WTC11 (cell line): ENCODE results near the gene MS4A4A. TPM values are rescaled to one million over a fixed set of nuclear protein-coding genes. Genes with fewer than 3 reads are reported as not detected.

Experiments
- ATAC-seq: fragments of 200-7000 bp; cut with Tn5 transposase; 2 replicates; pipeline ENCODE4 v1.10.0; 2021; ENCODE audit warnings: mild to moderate bottlenecking, moderate library complexity
- CTCF ChIA-PET: fragments of 300-600 bp; sonication (Branson Sonifier 250); formaldehyde crosslinking; loops from one replicate; lab custom pipeline; 2021; ENCODE audit warnings: antibody characterized with exemption; lab: Charles Lee
- POLR2A ChIA-PET: fragments of 350-600 bp; sonication (Branson Sonifier 250); formaldehyde crosslinking; loops from one replicate; lab custom pipeline; 2021; ENCODE audit warnings: antibody characterized with exemption; lab: Charles Lee
- DNase-seq: peaks from one replicate; pipeline ENCODE4 v3.0.0; 2021; ENCODE audit warnings: low spot score
- H3K27ac Mint-ChIP-seq: 2 replicates; pipeline ENCODE4 v1.8.0; 2021; ENCODE audit warnings: mixed read lengths
- H3K27me3 Mint-ChIP-seq: 2 replicates; pipeline ENCODE4 v1.8.0; 2021; ENCODE audit warnings: low read depth, mild to moderate bottlenecking, moderate library complexity, mixed read lengths
- H3K36me3 Mint-ChIP-seq: 2 replicates; pipeline ENCODE4 v1.8.0; 2021; ENCODE audit warnings: mixed read lengths
- H3K4me1 Mint-ChIP-seq: 2 replicates; pipeline ENCODE4 v1.8.0; 2022; ENCODE audit warnings: mixed read lengths
- H3K4me3 Mint-ChIP-seq: 2 replicates; pipeline ENCODE4 v1.8.0; 2021; ENCODE audit warnings: mild to moderate bottlenecking, moderate library complexity, mixed read lengths
- H3K9me3 Mint-ChIP-seq: 2 replicates; pipeline ENCODE4 v1.8.0; 2021; ENCODE audit warnings: mixed read lengths
- CBFB ChIP-seq: sonication (generic); formaldehyde crosslinking; IDR thresholded peaks from 2 replicates; pipeline ENCODE4 v1.8.1; 2022; ENCODE audit warnings: mild to moderate bottlenecking, low read depth, missing genetic modification reagents
- CREM ChIP-seq: sonication (generic); formaldehyde crosslinking; IDR thresholded peaks from 2 replicates; pipeline ENCODE4 v1.8.1; 2022; ENCODE audit warnings: mild to moderate bottlenecking, missing genetic modification reagents, moderate library complexity
- EMX1 ChIP-seq: fragments of 250-450 bp; sonication (Bioruptor Pico); IDR thresholded peaks from 2 replicates; pipeline ENCODE4 v1.8.0; 2021; ENCODE audit warnings: mild to moderate bottlenecking
- NFATC4 ChIP-seq: fragments of 250-450 bp; sonication (Bioruptor Pico); IDR thresholded peaks from 2 replicates; pipeline ENCODE4 v1.9.0; 2021; ENCODE audit warnings: mild to moderate bottlenecking
- NFE2L1 ChIP-seq: sonication (generic); formaldehyde crosslinking; IDR thresholded peaks from 2 replicates; pipeline ENCODE4 v1.8.1; 2023; ENCODE audit warnings: missing genetic modification reagents
- OVOL2 ChIP-seq: fragments of 250-450 bp; sonication (Bioruptor Pico); IDR thresholded peaks from 2 replicates; pipeline ENCODE4 v1.9.0; 2021; ENCODE audit warnings: mild to moderate bottlenecking, borderline replicate concordance
- SMAD4 ChIP-seq: sonication (generic); formaldehyde crosslinking; IDR thresholded peaks from 2 replicates; pipeline ENCODE4 v1.8.0; 2022; ENCODE audit warnings: mild to moderate bottlenecking, missing genetic modification reagents
- ZBTB21 ChIP-seq: sonication (generic); formaldehyde crosslinking; IDR thresholded peaks from 2 replicates; pipeline ENCODE4 v1.8.1; 2023; ENCODE audit warnings: mild to moderate bottlenecking, missing genetic modification reagents, borderline replicate concordance
- ZNF121 ChIP-seq: sonication (generic); formaldehyde crosslinking; IDR thresholded peaks from 2 replicates; pipeline ENCODE4 v1.8.0; 2023; ENCODE audit warnings: missing genetic modification reagents
- ZNF138 ChIP-seq: sonication (generic); formaldehyde crosslinking; conservative IDR thresholded peaks from 2 replicates; pipeline ENCODE4 v1.8.1; 2022; ENCODE audit warnings: mild to moderate bottlenecking, moderate library complexity, missing genetic modification reagents
- ZNF263 ChIP-seq: sonication (generic); formaldehyde crosslinking; IDR thresholded peaks from 2 replicates; pipeline ENCODE4 v1.8.1; 2022; ENCODE audit warnings: low read depth, mild to moderate bottlenecking, moderate library complexity, missing genetic modification reagents
- total RNA-seq: library from RNA; stranded (reverse); gene quantifications from 3 replicates; pipeline ENCODE4 v1.2.3, GENCODE V29; 2021
- TF ChIP-seq, protein P1 (sequence below): sonication (generic); formaldehyde crosslinking; IDR thresholded peaks from 2 replicates; pipeline ENCODE4 v1.8.0; 2023; ENCODE audit warnings: missing genetic modification reagents, mild to moderate bottlenecking, borderline replicate concordance
- TF ChIP-seq, protein P2 (sequence below): fragments of 250-450 bp; sonication (Bioruptor Pico); IDR thresholded peaks from 2 replicates; pipeline ENCODE4 v1.9.0; 2021; ENCODE audit warnings: mild to moderate bottlenecking
- TF ChIP-seq, protein P3 (sequence below): fragments of 200-600 bp; IDR thresholded peaks from 2 replicates; pipeline ENCODE4 v1.8.0; 2022; ENCODE audit warnings: antibody characterized with exemption
- TF ChIP-seq, protein P4 (sequence below): sonication (generic); formaldehyde crosslinking; IDR thresholded peaks from 2 replicates; pipeline ENCODE4 v1.8.1; 2022; ENCODE audit warnings: low read depth, missing genetic modification reagents, borderline replicate concordance
- TF ChIP-seq, protein P5 (sequence below): sonication (generic); formaldehyde crosslinking; IDR thresholded peaks from 2 replicates; pipeline ENCODE4 v1.8.1; 2023; ENCODE audit warnings: mild to moderate bottlenecking, missing genetic modification reagents
- TF ChIP-seq, protein P6 (sequence below): sonication (generic); formaldehyde crosslinking; IDR thresholded peaks from 2 replicates; pipeline ENCODE4 v1.8.1; 2022; ENCODE audit warnings: missing genetic modification reagents, borderline replicate concordance

MS4A4A gene
- total RNA-seq, 1 experiment from 2014 or later, result not detected

DNA sequence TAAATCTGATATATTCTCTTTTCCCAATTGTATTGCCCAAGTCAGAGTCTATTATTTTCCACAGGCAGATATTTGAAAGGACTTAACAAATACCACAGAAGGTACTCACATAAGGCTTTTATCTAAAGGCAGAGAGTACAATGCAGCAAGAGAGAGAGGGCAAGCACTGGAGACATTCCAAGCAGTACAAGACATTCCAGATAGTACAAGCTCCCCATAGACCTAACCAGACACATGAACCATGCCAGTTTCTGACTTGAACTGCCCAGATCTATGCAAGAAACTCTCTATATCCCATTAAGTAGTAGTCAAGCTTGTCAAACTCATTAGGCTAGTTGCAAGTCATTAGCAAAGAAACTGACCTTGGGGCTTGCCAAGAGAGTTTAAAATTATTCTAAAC, 35.4 kb downstream of the MS4A4A start (continued):
- TF ChIP-seq, protein P1, sequence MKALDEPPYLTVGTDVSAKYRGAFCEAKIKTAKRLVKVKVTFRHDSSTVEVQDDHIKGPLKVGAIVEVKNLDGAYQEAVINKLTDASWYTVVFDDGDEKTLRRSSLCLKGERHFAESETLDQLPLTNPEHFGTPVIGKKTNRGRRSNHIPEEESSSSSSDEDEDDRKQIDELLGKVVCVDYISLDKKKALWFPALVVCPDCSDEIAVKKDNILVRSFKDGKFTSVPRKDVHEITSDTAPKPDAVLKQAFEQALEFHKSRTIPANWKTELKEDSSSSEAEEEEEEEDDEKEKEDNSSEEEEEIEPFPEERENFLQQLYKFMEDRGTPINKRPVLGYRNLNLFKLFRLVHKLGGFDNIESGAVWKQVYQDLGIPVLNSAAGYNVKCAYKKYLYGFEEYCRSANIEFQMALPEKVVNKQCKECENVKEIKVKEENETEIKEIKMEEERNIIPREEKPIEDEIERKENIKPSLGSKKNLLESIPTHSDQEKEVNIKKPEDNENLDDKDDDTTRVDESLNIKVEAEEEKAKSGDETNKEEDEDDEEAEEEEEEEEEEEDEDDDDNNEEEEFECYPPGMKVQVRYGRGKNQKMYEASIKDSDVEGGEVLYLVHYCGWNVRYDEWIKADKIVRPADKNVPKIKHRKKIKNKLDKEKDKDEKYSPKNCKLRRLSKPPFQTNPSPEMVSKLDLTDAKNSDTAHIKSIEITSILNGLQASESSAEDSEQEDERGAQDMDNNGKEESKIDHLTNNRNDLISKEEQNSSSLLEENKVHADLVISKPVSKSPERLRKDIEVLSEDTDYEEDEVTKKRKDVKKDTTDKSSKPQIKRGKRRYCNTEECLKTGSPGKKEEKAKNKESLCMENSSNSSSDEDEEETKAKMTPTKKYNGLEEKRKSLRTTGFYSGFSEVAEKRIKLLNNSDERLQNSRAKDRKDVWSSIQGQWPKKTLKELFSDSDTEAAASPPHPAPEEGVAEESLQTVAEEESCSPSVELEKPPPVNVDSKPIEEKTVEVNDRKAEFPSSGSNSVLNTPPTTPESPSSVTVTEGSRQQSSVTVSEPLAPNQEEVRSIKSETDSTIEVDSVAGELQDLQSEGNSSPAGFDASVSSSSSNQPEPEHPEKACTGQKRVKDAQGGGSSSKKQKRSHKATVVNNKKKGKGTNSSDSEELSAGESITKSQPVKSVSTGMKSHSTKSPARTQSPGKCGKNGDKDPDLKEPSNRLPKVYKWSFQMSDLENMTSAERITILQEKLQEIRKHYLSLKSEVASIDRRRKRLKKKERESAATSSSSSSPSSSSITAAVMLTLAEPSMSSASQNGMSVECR (CRISPR knock-in tag), result no peak
- TF ChIP-seq, protein P2, sequence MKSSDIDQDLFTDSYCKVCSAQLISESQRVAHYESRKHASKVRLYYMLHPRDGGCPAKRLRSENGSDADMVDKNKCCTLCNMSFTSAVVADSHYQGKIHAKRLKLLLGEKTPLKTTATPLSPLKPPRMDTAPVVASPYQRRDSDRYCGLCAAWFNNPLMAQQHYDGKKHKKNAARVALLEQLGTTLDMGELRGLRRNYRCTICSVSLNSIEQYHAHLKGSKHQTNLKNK (CRISPR knock-in tag), result no peak
- TF ChIP-seq NFE2L1 (CRISPR knock-in tag) (no peak), CREM (CRISPR knock-in tag) (no peak), ZNF121 (CRISPR knock-in tag) (no peak)

DNA sequence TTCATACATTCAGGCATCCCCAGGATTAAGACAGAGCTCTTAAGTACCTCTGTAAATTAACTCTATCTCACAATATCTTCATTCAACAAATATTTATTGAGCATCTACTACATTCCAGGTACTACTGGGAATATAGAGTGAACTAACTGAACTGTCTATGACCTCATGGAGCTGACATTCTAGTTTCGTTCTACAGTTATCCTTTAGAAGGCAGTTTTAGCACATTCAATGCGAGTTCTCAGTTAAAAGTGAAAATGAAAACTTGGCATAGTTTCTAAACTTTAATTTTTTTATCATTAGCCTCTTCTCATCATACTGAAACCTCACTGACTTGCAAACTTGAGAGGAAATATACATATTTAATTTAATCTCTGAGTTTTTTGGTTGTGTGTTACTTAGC, 35.9 kb downstream of the MS4A4A start:
- ChIA-PET CTCF (no interaction called here), POLR2A (no interaction called here)
- TF ChIP-seq NFE2L1 (CRISPR knock-in tag) (no peak), ZNF263 (CRISPR knock-in tag) (no peak), EMX1 (CRISPR knock-in tag) (no peak), ZBTB21 (CRISPR knock-in tag) (no peak), OVOL2 (CRISPR knock-in tag) (no peak), NFATC4 (CRISPR knock-in tag) (no peak), CBFB (CRISPR knock-in tag) (no peak), ZNF138 (CRISPR knock-in tag) (no peak), SMAD4 (CRISPR knock-in tag) (no peak)
- TF ChIP-seq, protein P3, sequence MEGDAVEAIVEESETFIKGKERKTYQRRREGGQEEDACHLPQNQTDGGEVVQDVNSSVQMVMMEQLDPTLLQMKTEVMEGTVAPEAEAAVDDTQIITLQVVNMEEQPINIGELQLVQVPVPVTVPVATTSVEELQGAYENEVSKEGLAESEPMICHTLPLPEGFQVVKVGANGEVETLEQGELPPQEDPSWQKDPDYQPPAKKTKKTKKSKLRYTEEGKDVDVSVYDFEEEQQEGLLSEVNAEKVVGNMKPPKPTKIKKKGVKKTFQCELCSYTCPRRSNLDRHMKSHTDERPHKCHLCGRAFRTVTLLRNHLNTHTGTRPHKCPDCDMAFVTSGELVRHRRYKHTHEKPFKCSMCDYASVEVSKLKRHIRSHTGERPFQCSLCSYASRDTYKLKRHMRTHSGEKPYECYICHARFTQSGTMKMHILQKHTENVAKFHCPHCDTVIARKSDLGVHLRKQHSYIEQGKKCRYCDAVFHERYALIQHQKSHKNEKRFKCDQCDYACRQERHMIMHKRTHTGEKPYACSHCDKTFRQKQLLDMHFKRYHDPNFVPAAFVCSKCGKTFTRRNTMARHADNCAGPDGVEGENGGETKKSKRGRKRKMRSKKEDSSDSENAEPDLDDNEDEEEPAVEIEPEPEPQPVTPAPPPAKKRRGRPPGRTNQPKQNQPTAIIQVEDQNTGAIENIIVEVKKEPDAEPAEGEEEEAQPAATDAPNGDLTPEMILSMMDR, result no peak
- TF ChIP-seq, protein P4, sequence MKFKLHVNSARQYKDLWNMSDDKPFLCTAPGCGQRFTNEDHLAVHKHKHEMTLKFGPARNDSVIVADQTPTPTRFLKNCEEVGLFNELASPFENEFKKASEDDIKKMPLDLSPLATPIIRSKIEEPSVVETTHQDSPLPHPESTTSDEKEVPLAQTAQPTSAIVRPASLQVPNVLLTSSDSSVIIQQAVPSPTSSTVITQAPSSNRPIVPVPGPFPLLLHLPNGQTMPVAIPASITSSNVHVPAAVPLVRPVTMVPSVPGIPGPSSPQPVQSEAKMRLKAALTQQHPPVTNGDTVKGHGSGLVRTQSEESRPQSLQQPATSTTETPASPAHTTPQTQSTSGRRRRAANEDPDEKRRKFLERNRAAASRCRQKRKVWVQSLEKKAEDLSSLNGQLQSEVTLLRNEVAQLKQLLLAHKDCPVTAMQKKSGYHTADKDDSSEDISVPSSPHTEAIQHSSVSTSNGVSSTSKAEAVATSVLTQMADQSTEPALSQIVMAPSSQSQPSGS (CRISPR knock-in tag), result no peak
- TF ChIP-seq, protein P5, sequence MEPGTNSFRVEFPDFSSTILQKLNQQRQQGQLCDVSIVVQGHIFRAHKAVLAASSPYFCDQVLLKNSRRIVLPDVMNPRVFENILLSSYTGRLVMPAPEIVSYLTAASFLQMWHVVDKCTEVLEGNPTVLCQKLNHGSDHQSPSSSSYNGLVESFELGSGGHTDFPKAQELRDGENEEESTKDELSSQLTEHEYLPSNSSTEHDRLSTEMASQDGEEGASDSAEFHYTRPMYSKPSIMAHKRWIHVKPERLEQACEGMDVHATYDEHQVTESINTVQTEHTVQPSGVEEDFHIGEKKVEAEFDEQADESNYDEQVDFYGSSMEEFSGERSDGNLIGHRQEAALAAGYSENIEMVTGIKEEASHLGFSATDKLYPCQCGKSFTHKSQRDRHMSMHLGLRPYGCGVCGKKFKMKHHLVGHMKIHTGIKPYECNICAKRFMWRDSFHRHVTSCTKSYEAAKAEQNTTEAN, result no peak
- TF ChIP-seq, protein P2 (CRISPR knock-in tag), result no peak
- TF ChIP-seq, protein P1 (CRISPR knock-in tag), result no peak
- TF ChIP-seq, protein P6, sequence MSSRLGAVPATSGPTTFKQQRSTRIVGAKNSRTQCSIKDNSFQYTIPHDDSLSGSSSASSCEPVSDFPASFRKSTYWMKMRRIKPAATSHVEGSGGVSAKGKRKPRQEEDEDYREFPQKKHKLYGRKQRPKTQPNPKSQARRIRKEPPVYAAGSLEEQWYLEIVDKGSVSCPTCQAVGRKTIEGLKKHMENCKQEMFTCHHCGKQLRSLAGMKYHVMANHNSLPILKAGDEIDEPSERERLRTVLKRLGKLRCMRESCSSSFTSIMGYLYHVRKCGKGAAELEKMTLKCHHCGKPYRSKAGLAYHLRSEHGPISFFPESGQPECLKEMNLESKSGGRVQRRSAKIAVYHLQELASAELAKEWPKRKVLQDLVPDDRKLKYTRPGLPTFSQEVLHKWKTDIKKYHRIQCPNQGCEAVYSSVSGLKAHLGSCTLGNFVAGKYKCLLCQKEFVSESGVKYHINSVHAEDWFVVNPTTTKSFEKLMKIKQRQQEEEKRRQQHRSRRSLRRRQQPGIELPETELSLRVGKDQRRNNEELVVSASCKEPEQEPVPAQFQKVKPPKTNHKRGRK, result no peak

More for the DNA sequence above, 35.9 kb downstream of the MS4A4A start:
- Mint-ChIP-seq H3K27ac (no peak overlapping the region), H3K4me3 (no peak overlapping the region), H3K4me1 (peaks cover 6% of the 10 kb centered on the region), H3K27me3 (no peaks in the 10 kb centered on the region; the same call in 1 of the 2 replicates), H3K9me3 (peaks cover 19% of the 10 kb centered on the region), H3K36me3 (no peaks in the 10 kb centered on the region)
- no peak for ATAC-seq
- no peak for DNase-seq
